Small intestine (tissue), 7 donors: ENCODE results near the gene CORO2A. TPM values are rescaled to one million over a fixed set of nuclear protein-coding genes. Genes with fewer than 3 reads are reported as not detected.
A peak's percentile ranks its signal among the peaks of the same experiment; 100 is the strongest.

ENCODE experiments used
- DNase-seq, 2 donors: peaks; one replicate each; pipeline versions ENCODE4 v3.0.0 to v3.0.0-alpha.2; 2013
- FAIRE-seq: peaks from 2 replicates; lab custom pipeline; 2012; peaks lifted over from hg19 to GRCh38; lab: Jason Lieb, UNC
- H3K27ac ChIP-seq, 3 donors: one replicate each; pipeline ENCODE4 v1.5.1; 2013; ENCODE audit warnings: low read length in 2 of 3, mild to moderate bottlenecking in 2 of 3, control low read depth in 1 of 3, inconsistent platforms in 1 of 3, low read depth in 1 of 3, moderate library complexity in 1 of 3
- H3K27me3 ChIP-seq, 3 donors: one replicate each; pipeline ENCODE4 v1.6.1; 2013; ENCODE audit warnings: low read length in 3 of 3, inconsistent platforms in 1 of 3; ENCODE audit not compliant: control insufficient read depth in 3 of 3, insufficient read depth in 3 of 3
- H3K36me3 ChIP-seq, 3 donors: one replicate each; pipeline ENCODE4 v1.6.1; 2013; ENCODE audit warnings: low read length in 3 of 3, inconsistent platforms in 1 of 3, low read depth in 1 of 3, mild to moderate bottlenecking in 1 of 3, moderate library complexity in 1 of 3; ENCODE audit not compliant: control insufficient read depth in 3 of 3, insufficient read depth in 2 of 3
- H3K4me1 ChIP-seq, 3 donors: one replicate each; pipeline ENCODE4 v1.6.1; 2013; ENCODE audit warnings: low read length in 2 of 3, inconsistent platforms in 1 of 3, low read depth in 1 of 3, mild to moderate bottlenecking in 1 of 3, moderate library complexity in 1 of 3; ENCODE audit not compliant: control insufficient read depth in 3 of 3, insufficient read depth in 2 of 3
- H3K4me3 ChIP-seq, 3 donors: one replicate each; pipeline ENCODE4 v1.5.1; 2013; ENCODE audit warnings: low read length in 3 of 3, control low read depth in 1 of 3, inconsistent platforms in 1 of 3, low read depth in 1 of 3, mild to moderate bottlenecking in 1 of 3, moderate library complexity in 1 of 3
- H3K9me3 ChIP-seq, 2 donors: one replicate each; pipeline ENCODE4 v1.6.1; 2013; ENCODE audit warnings: low read depth in 1 of 2, low read length in 1 of 2; ENCODE audit not compliant: control insufficient read depth in 2 of 2, insufficient read depth in 1 of 2
- WGBS, 3 donors: extraction: QIAGEN DNeasy Blood & Tissue Kit; methylation state at CpG; one replicate each; pipeline ENCODE4 v1.1.7; 2013; 5-methylcytosine and 5-hydroxymethylcytosine counted together
- polyA plus RNA-seq, 4 donors: library from polyadenylated mRNA; stranded (reverse) in 3 of 4; unstranded in 1 of 4; fragments of 200-250 nt in 3 of 4; fragments of 120-200 nt in 1 of 4; gene quantifications; one replicate each; pipeline versions ENCODE4 v1.2.1 to v1.2.3, GENCODE V29; 2013
- donor health status: healthy with polysubstance abuse.
- donor health status: control.
- donor health status: control.
- donor health status: Bipolar disorder and iron deficiency.
- donor health status: healthy.

The CORO2A gene
- polyA plus RNA-seq, 4 donors: 35.1 to 68.2 (median 51.2) TPM

DNA sequence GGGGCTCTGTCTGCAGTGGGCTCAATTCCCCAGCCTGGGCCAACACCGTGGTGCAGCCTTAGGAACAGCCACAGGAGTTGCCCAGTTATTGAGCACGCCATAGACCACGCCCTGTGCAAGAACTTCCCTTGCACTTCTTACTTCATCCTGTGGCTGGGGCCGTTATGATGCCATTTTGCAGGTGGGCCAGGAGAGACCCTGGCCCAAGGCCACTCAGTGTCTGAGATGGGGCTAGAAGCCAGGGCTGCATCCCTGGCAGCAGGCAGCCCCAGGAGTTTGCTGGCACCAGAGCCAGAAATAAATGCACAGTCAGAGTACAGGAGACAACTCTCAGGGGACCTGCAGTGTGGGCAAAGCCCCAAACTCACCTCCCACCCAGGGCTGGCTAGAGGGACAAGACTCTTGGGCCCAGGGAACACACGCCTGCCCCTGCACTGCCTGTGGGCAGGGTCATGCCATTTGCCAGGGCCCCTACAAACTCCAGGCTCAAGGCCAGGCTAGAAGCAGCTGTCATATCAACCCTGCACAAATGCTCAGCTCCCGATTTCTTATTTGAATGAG is 6.7 kb downstream of the CORO2A start:
- Histone ChIP-seq H3K9me3 (no peaks in the 10 kb centered on the region), H3K4me1 (peaks cover 0 to 80% (median 8%) of the 10 kb centered on the region in 3 donors), H3K27me3 (no peaks in the 10 kb centered on the region), H3K4me3 (no peak overlapping the region), H3K36me3 (peaks cover 0 to 44% (median 2%) of the 10 kb centered on the region in 3 donors), H3K27ac (peak overlapping the region in 2 of 3 donors; percentile 22 to 98)
- WGBS, 3 donors: 28 to 59% (median 42%) methylated on average over 6 of the region's 6 CpGs
- no peak for FAIRE-seq
- DNase-seq: peak in 1 of 2 donors; percentile 43

DNA sequence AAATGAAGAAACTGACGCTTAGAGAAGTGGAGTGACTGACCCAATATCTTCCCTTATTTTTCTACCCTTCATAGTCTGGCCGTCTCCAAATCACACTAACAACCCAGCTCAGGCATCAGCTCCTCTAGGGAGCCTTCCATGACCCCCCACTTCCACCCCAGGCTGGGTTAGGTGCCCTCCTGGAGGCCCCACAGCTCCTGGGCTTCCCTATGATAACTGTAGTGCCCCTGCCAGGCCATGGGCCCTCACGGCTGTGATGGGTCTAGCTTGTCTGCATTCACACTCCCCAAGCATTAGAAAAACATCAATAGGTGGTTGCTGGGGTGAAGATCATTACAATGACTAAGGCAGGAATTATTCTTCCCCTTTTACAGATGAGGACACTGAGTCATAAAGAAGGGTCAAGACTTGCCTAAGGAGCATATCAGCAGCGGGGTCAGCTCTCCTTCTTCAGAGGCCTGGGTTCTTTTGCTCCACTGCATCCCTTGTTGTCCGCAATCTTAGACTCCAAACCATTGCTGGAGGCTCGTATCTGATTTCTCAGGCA is 7.3 kb downstream of the CORO2A start:
- no peak for FAIRE-seq
- peaks cover 0 to 80% (median 14%) of the 10 kb centered on the region in 3 donors for H3K4me1 ChIP-seq
- no peaks in the 10 kb centered on the region for H3K27me3 ChIP-seq
- H3K36me3 ChIP-seq: peaks cover 0 to 47% (median 2%) of the 10 kb centered on the region in 3 donors
- WGBS, 3 donors: 76 to 86% (median 82%) methylated on average over 6 of the region's 6 CpGs
- H3K27ac ChIP-seq: peak overlapping the region in 2 of 3 donors; percentile 50 to 98
- H3K4me3 ChIP-seq: no peak overlapping the region
- H3K9me3 ChIP-seq: no peaks in the 10 kb centered on the region
- DNase-seq: no peak

GRCh38 chr9:98184326-98184725 is 8.1 kb downstream of the CORO2A start:
- H3K4me1 ChIP-seq: peaks cover 0 to 79% (median 14%) of the 10 kb centered on the region in 3 donors
- no peaks in the 10 kb centered on the region for H3K9me3 ChIP-seq
- 83 to 89% (median 85%) methylated on average over 6 of the region's 6 CpGs for WGBS, 3 donors
- no peaks in the 10 kb centered on the region for H3K27me3 ChIP-seq
- peaks cover 0 to 50% (median 2%) of the 10 kb centered on the region in 3 donors for H3K36me3 ChIP-seq
- DNase-seq (no peak), FAIRE-seq (no peak)
- peak overlapping the region in 2 of 3 donors; percentile 67 to 98 for H3K27ac ChIP-seq
- no peak overlapping the region for H3K4me3 ChIP-seq

DNA sequence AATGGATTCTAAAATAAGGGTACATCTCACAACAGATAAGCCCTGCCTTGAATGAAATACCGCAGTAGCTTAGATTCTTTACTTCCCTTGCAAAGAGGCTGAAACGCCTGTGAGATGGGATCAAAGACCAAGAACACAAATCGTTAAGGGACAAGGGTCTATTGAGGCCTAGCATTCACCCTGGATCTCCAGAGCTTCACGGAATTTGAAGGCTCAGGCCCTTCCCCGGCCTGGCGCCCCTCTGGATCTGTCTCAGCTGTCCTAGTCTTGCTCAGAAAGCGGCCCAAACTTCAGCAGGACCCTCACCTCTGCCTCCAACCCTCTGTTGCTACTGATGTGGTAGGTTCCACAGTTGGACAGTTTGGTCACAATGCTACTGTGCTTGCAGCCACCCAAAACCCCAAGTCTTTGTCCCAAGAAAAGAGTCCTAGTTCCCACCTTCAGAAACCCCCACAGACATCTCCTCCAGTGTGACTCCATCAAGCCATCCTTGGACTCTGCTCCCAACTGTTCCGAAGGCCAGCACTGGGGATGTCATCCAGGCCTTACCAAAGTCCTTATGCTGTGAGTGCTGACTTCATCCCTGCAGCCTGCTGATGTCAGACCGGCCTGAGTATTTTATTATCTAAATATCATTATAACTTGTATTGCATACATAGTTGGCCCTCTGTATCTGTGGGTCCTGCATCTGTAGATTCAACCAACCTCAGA is 9.4 kb downstream of the CORO2A start:
- Histone ChIP-seq H3K4me3 (no peak overlapping the region), H3K9me3 (no peaks in the 10 kb centered on the region), H3K27ac (peak overlapping the region; percentile 77 to 98 (median 94)), H3K27me3 (no peaks in the 10 kb centered on the region), H3K4me1 (peaks cover 0 to 85% (median 14%) of the 10 kb centered on the region in 3 donors), H3K36me3 (peaks cover 0 to 56% (median 2%) of the 10 kb centered on the region in 3 donors)
- DNase-seq (peak; percentile 87 to 91), FAIRE-seq (no peak)
- WGBS, 3 donors: 21 to 65% (median 43%) methylated on average over 9 of the region's 9 CpGs

GRCh38 chr9:98182069-98182820 is 10.2 kb downstream of the CORO2A start:
- Histone ChIP-seq H3K27ac (peak overlapping the region; percentile 63 to 98 (median 94)), H3K9me3 (no peaks in the 10 kb centered on the region), H3K4me1 (peaks cover 0 to 86% (median 18%) of the 10 kb centered on the region in 3 donors), H3K27me3 (no peaks in the 10 kb centered on the region), H3K36me3 (peaks cover 0 to 51% (median 2%) of the 10 kb centered on the region in 3 donors), H3K4me3 (no peak overlapping the region)
- peak; percentile 54 to 85 for DNase-seq
- FAIRE-seq: no peak
- WGBS, 3 donors: 47 to 66% (median 51%) methylated on average over 9 of the region's 9 CpGs

DNA sequence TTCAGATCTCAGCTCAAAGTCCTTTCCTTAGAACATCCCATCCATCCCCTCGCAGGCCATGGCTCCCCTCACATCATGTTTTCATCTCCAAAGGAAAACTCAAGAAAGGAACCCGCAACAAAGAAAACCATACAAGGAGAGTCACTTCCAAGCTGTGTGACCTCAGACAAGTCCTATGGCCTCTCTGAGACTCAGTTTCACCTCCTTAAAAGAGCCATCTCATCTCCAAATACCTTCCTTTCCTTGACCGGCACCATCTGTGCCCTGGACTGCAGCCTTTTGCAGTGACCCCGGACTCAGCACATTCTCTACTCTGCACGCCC is 10.7 kb downstream of the CORO2A start:
- Histone ChIP-seq H3K27me3 (no peaks in the 10 kb centered on the region), H3K36me3 (peaks cover 0 to 49% (median under 1%) of the 10 kb centered on the region in 3 donors), H3K9me3 (no peaks in the 10 kb centered on the region), H3K4me3 (no peak overlapping the region), H3K4me1 (peaks cover 2 to 88% (median 18%) of the 10 kb centered on the region in 3 donors), H3K27ac (peak overlapping the region; percentile 63 to 98 (median 94))
- 68 to 80% (median 78%) methylated on average over 5 of the region's 5 CpGs for WGBS, 3 donors
- FAIRE-seq: no peak
- no peak for DNase-seq

DNA sequence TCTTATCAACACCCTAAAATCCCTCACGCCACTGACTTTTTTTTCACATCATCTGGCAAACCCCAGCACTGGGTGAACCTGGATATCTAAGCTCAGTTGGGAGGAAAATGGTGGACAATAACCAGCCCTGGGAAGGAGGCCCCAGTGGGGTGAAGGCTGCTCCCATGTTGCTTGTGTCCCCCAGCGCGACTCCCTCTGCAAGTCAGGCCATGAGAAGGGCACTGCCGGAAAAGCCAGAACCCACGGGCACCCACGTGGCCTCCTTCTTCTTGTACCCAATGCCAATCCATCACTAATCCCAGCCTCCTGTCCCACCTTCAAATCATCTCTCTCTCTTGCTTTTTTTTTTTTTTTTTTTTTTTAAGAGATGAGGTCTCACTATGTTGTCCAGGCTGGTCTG is 11.4 kb downstream of the CORO2A start:
- no peaks in the 10 kb centered on the region for H3K9me3 ChIP-seq
- WGBS, 3 donors: 96 to 97% (median 96%) methylated on average over 6 of the region's 6 CpGs
- DNase-seq: no peak
- H3K27ac ChIP-seq: peak overlapping the region in 2 of 3 donors; percentile 4 to 98
- H3K27me3 ChIP-seq: no peaks in the 10 kb centered on the region
- peaks cover 2 to 93% (median 21%) of the 10 kb centered on the region in 3 donors for H3K4me1 ChIP-seq
- peaks cover 0 to 48% (median 0%) of the 10 kb centered on the region in 3 donors for H3K36me3 ChIP-seq
- H3K4me3 ChIP-seq: no peak overlapping the region
- no peak for FAIRE-seq
